ENCODE measurements around the gene PSMG4.
A peak's percentile ranks its signal among the peaks of the same experiment; 100 is the strongest.

The PSMG4 gene

GRCh38 chr6:3258720-3259490, at the start of gene PSMG4:
PSMG4 (plus strand) TSS chr6:3258947; CDS start chr6:3259023, 76 bp downstream.
- DNase-seq = peak; percentile 95

GRCh38 chr6:3209114-3210023, 49.4 kb upstream of the PSMG4 start:
- peak; percentile 61 for DNase-seq

GRCh38 chr6:3210024-3210610, 48.6 kb upstream of the PSMG4 start:
- DNase-seq = no peak

DNA sequence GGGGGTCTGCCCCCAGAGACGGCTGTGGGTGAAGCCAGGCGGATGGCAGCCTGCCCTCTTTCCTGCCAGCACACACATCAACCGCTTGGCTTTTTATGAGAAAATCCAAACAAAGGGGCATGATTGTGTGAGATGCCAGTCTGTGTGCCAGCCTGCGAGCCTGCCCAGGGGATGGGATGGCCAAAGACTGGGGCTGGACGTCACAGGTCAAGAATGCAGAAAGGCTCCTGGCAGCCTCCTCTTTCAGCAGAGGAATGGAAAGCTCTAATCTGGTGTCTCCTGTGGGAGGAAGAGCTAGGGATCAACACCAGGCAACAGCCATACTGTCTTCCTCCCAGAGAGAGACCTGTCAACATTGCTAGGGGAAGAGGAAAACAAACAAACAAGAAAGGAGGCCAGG, 47.1 kb upstream of the PSMG4 start:
- no peak for DNase-seq

- no peak for DNase-seq
Measured at GRCh38 chr6:3212261-3212660, 46.5 kb upstream of the PSMG4 start.

DNA sequence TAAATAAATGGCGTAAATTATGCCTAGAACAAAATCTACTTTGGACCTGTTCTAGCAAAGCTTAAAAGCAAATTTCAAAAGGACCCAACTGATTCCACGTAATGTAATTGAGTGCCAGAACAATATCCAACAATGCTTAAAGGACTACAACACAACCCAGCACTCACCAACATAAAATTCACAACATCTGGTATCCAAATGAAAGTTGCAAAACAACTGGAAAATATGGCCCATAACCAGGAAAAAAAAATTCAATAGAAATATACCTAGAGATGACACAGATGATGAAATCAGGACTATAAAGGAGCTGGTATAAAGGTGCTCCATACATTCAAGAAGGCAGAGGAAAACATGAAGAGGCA, 45.4 kb upstream of the PSMG4 start:
- no peak for DNase-seq

GRCh38 chr6:3214898-3215297, 43.8 kb upstream of the PSMG4 start:
- no peak for DNase-seq

- no peak for DNase-seq
Measured at GRCh38 chr6:3217286-3217685, 41.5 kb upstream of the PSMG4 start.

DNA sequence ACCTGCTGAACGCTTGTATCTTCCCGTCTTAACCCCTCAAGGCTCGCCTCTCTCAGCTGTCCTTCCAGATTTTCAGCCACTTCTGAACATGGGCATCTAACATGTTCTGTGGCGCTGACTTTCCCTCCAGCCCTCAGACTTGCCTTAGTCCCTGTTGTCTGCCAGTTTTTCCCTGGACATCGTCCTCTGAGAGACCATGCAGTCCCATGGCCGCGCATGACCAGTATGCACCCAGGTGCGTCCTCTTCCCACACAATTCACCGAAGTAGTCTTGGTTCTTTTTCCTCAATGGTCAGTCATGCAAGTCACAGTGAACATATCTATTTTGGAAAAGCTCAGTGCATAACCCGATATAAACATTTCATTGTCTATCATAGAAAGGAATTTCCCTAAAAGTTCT, 40.5 kb upstream of the PSMG4 start:
- no peak for DNase-seq

DNA sequence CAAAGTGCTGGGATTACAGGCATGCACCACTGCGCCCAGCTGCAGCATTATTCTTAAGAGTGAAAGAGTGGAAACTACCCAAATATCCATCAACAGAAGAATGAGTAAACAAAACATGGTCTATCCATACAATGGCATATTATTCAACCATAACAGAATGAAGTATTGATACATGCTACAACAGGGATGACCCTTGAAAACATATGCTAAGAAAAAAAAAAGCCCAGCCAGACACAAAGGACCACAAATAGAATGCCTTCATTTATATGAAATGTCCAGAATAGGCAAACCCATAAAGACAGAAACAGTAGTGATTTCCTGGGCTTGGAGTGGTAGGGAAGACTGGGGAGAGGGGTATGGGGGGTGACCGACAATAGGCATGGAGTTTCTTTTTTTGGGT, 38.4 kb upstream of the PSMG4 start:
- DNase-seq = no peak

- DNase-seq = no peak
Measured at GRCh38 chr6:3221578-3221977, 37.2 kb upstream of the PSMG4 start.

- no peak for DNase-seq
Measured at GRCh38 chr6:3222506-3223038, 36.2 kb upstream of the PSMG4 start.

- DNase-seq = no peak
Measured at GRCh38 chr6:3226042-3226441, 32.7 kb upstream of the PSMG4 start.

DNA sequence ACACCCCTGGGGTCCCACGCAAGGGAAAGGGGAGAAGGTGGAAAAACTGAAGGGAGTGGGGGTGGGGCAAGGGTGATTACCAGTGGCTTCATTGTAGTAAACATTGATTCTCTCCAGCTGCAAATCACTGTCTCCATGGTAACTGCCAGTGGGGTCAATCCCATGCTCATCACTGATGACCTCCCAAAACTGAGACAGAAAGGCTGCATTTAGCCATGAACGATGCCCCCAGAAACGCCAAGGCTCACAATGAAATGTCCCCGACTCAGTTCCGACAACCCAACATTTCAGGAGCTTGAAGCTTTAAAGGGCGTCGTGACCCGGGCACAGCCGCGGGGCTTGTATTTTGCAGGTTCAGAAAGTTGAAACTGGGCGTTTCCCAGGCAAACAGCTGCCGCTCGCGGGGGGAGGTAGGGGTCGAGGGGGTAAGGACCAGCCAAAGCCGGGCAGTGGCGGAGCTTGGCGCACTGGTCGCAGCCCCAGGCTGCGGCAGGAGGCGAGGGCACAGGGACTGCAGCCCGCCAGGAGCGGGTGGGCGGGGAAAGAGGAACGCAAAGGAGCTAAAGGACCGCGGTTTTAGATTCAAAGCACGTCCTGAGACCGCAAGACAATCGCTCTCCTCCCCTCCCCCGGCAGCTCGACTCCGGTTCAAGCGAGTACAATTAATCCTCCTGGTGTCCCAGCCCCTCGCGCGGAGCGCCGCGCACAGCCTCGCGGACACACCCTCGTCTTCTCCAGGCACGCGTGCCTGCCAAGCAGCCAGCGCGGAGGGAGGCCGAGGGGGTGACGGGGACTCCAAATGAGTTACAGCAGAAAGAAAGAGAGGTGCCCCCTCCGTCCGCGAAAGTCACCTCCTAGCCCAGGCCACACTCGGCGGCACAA, 32.0 kb upstream of the PSMG4 start:
- peak; percentile 78 for DNase-seq

DNA sequence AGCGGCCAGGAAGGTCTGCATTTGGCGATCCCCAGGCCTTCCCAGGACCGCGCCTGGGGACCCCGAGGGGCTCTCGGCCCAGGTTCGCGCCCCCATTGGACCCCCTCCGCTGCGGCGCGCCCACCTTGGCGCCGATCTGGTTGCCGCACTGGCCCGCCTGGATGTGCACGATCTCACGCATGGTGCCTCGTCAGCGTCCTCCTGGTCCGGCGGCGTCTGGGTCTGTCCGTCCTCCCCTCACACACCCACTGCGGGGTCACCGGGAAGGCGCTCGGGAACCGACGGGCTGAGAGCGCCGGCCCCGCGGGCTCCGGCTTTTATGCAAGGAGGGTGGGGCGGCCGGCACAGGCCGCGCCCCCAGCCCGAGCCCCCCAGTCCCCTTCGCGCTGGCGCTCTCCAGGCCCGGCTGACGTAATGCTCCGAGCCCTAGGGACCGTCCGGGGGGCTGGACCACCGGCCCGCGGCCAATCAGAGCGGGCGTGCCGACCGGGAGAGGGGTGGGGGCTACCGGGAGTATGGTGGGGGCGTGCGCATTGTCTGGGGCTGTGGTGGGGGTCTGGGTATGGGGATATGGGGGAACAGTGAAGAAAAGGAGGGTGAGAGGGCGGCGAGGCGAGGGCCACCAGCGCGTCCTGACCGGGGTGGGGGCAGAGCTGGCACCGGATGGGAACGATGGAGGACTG, 31.2 kb upstream of the PSMG4 start, which contains the start of gene TUBB2B:
TUBB2B (minus strand) TSS at position 291 of the 683 bp plus-strand sequence; CDS start at position 181, 110 bp downstream.
- DNase-seq = no peak

DNA sequence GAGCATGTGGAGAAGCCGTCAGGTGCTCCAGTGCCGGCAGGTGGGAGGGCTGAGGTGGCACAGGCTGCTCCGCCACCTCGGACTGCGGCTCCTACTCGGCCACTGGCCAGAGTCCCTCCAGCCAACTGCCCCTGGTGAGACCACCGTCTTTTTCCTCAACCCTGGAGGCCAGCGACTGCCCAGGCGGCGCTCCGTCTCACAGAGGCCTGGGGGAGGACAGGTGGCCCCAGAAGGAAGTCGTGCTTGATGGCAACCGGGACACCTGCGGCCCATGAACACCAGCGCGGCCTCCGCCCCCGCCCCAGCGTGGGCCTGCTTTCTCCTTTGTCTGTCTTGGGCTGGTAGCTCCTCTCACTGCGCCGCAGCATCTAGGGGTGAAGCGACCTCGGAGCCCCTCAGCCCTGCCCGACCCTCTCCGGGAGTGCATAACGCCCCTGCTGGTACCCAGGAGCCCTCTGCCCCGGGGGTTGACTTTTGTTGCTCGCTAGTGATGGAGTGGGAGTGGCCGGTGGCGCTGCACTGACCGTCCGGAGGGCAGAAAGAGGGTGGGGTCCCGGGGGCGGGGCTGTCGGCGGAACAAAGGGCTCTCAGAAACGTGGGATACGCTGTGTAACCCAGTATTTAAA, 30.6 kb upstream of the PSMG4 start:
- no peak for DNase-seq

- peak; percentile 44 for DNase-seq
Measured at GRCh38 chr6:3228771-3229565, 29.8 kb upstream of the PSMG4 start.

DNA sequence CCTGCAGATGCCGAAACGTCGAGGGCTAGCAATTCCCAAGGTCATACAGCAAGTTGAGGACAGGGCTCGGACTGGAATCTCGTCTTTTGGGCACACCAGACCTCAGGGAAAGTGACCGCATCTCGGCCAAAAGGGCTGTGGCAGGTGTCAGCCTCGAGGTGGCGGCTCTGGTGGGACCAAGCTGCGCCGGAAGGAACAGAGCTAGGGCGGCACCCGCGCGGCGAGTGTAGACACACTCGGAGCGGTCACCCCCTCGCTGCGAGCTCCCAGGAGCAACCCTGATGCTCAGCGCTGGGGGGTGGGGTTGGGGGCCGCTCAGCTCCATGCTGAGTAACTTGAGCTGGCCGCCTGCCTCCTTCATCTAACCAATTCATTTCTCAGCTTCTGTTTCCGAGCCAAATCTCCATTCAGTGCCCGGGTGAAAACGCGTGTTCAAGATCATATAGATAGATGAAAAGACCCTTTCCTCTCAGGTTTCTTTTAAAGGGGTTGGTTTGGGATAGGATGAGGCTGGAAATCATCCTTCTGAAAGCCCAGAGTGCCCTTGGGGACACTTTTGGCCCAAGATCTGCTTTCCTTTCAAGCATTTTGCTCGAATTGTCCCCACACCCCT, 29.1 kb upstream of the PSMG4 start:
- peak; percentile 41 for DNase-seq

- no peak for DNase-seq
Measured at GRCh38 chr6:3230256-3230882, 28.4 kb upstream of the PSMG4 start.
